GM23338 (cell line): ENCODE data around the gene ST6GALNAC4. TPM values are rescaled to one million over a fixed set of nuclear protein-coding genes. Genes with fewer than 3 reads are reported as not detected.

Experiments used
- ATAC-seq: fragments of 200-7000 bp; cut with Tn5 transposase; 3 replicates; pipeline ENCODE4 v1.9.1; 2020
- DNase-seq: peaks from one replicate; pipeline ENCODE4 v3.0.0-alpha.2; 2015; ENCODE audit warnings: low spot score
- H2AFZ ChIP-seq: fragments of 200-600 bp; sonication (generic); 2 replicates; pipeline ENCODE4 v1.8.0; 2016; ENCODE audit warnings: antibody characterized with exemption, mild to moderate bottlenecking, moderate library complexity
- H3F3A ChIP-seq: fragments of 200-600 bp; sonication (generic); replicated peaks from 2 replicates; pipeline ENCODE4 v1.8.0; 2017; ENCODE audit warnings: antibody characterized with exemption, mixed run types, low read depth
- H3K27ac ChIP-seq: fragments of 200-600 bp; sonication (generic); 2 replicates; pipeline ENCODE4 v1.6.1; 2016; ENCODE audit warnings: low read depth
- H3K27me3 ChIP-seq: fragments of 200-600 bp; sonication (generic); 2 replicates; pipeline ENCODE4 v1.8.0; 2016; ENCODE audit warnings: mild to moderate bottlenecking, mixed run types, moderate library complexity; ENCODE audit not compliant: insufficient read depth
- H3K36me3 ChIP-seq: fragments of 200-600 bp; sonication (generic); 2 replicates; pipeline ENCODE4 v1.8.0; 2016; ENCODE audit warnings: mild to moderate bottlenecking; ENCODE audit not compliant: insufficient read depth
- H3K4me1 ChIP-seq: fragments of 200-600 bp; sonication (generic); 2 replicates; pipeline ENCODE4 v1.8.0; 2016; ENCODE audit warnings: mild to moderate bottlenecking, moderate library complexity; ENCODE audit not compliant: insufficient read depth
- H3K4me2 ChIP-seq: fragments of 200-600 bp; sonication (generic); 2 replicates; pipeline ENCODE4 v1.7.1; 2017; ENCODE audit warnings: mixed run types
- H3K4me3 ChIP-seq: fragments of 200-600 bp; sonication (generic); 2 replicates; pipeline ENCODE4 v1.6.1; 2016; ENCODE audit warnings: mixed run types
- H3K79me2 ChIP-seq: fragments of 200-600 bp; sonication (generic); replicated peaks from 2 replicates; pipeline ENCODE4 v1.8.0; 2017; ENCODE audit warnings: mild to moderate bottlenecking; ENCODE audit not compliant: insufficient read depth
- H3K9me2 ChIP-seq: fragments of 200-600 bp; sonication (generic); 2 replicates; pipeline ENCODE4 v1.8.0; 2017; ENCODE audit not compliant: insufficient read depth
- H4K20me1 ChIP-seq: fragments of 200-600 bp; sonication (generic); replicated peaks from 2 replicates; pipeline ENCODE4 v1.8.0; 2017; ENCODE audit warnings: mild to moderate bottlenecking; ENCODE audit not compliant: insufficient read depth
- H3K27ac Mint-ChIP-seq: 2 replicates; pipeline ENCODE4 v1.8.0; 2020; ENCODE audit warnings: inconsistent platforms, mild to moderate bottlenecking, moderate library complexity, mixed read lengths
- H3K27me3 Mint-ChIP-seq: 3 replicates; pipeline ENCODE4 v1.8.0; 2022; ENCODE audit warnings: low read depth, mild to moderate bottlenecking, moderate library complexity, mixed read lengths, inconsistent platforms; ENCODE audit not compliant: insufficient read depth, poor library complexity
- H3K36me3 Mint-ChIP-seq: 3 replicates; pipeline ENCODE4 v1.8.0; 2021; ENCODE audit warnings: low read depth, mild to moderate bottlenecking, inconsistent platforms, moderate library complexity, mixed read lengths
- H3K4me1 Mint-ChIP-seq: 3 replicates; pipeline ENCODE4 v1.8.0; 2020; ENCODE audit warnings: mild to moderate bottlenecking, inconsistent platforms, mixed read lengths
- H3K4me3 Mint-ChIP-seq: 3 replicates; pipeline ENCODE4 v1.8.0; 2021; ENCODE audit warnings: moderate library complexity, mild to moderate bottlenecking, inconsistent platforms, mixed read lengths
- H3K9me3 Mint-ChIP-seq: 3 replicates; pipeline ENCODE4 v1.8.0; 2020; ENCODE audit warnings: moderate library complexity, mild to moderate bottlenecking, inconsistent platforms, mixed read lengths
- CREB1 ChIP-seq: fragments of 250-450 bp; sonication (Bioruptor Pico); IDR thresholded peaks from 2 replicates; pipeline ENCODE4 v1.5.0; 2020; ENCODE audit warnings: low read depth, mild to moderate bottlenecking, moderate library complexity
- EZH2 ChIP-seq: fragments of 200-600 bp; sonication (generic); IDR thresholded peaks from one replicate; pipeline ENCODE4 v1.8.0; 2017; ENCODE audit warnings: antibody characterized with exemption, mild to moderate bottlenecking, low read depth; ENCODE audit not compliant: unreplicated experiment
- EZH2phosphoT487 ChIP-seq: fragments of 200-600 bp; sonication (generic); IDR thresholded peaks from one replicate; pipeline ENCODE4 v1.8.1; 2018; ENCODE audit warnings: antibody characterized with exemption; ENCODE audit not compliant: unreplicated experiment
- JUNB ChIP-seq: IDR thresholded peaks from one replicate; pipeline ENCODE4 v1.6.1; 2016; ENCODE audit warnings: antibody characterized with exemption; ENCODE audit not compliant: unreplicated experiment
- NANOG ChIP-seq: IDR thresholded peaks from 2 replicates; pipeline ENCODE4 v1.6.1; 2016; ENCODE audit warnings: antibody characterized with exemption, borderline replicate concordance
- POLR2AphosphoS5 ChIP-seq: IDR thresholded peaks from 2 replicates; pipeline ENCODE4 v1.6.1; 2016; ENCODE audit warnings: antibody characterized with exemption, low read depth
- STAT1 ChIP-seq: IDR thresholded peaks from one replicate; pipeline ENCODE4 v1.6.1; 2016; ENCODE audit warnings: antibody characterized with exemption; ENCODE audit not compliant: unreplicated experiment
- ZNF114 ChIP-seq: fragments of 250-450 bp; sonication (Bioruptor Pico); IDR thresholded peaks from 2 replicates; pipeline ENCODE4 v1.5.0; 2020; ENCODE audit warnings: mild to moderate bottlenecking, moderate library complexity
- ZNF331 ChIP-seq: fragments of 250-450 bp; sonication (Bioruptor Pico); IDR thresholded peaks from 2 replicates; pipeline ENCODE4 v1.5.0; 2020; ENCODE audit warnings: low read depth, mild to moderate bottlenecking, moderate library complexity
- polyA plus RNA-seq: library from polyadenylated mRNA; unstranded; fragments of >200 nt; fragmentation: Nextera tagmentation; extraction: Ambion mirVana; gene quantifications from 2 replicates; pipeline ENCODE4 v1.2.1, GENCODE V29; 2016
- total RNA-seq: library from RNA; depleted of rRNA; stranded (reverse); fragments of >200 nt; shearing (Covaris generic); gene quantifications from 2 replicates; pipeline ENCODE4 v1.2.3, GENCODE V29; 2014
- TF ChIP-seq, protein P1 (sequence below): IDR thresholded peaks from 2 replicates; pipeline ENCODE4 v1.6.1; 2016; ENCODE audit warnings: antibody characterized with exemption
- TF ChIP-seq, protein P2 (sequence below): fragments of 250-450 bp; sonication (Bioruptor Pico); IDR thresholded peaks from 2 replicates; pipeline ENCODE4 v1.5.0; 2020; ENCODE audit warnings: mild to moderate bottlenecking, moderate library complexity
- TF ChIP-seq, protein P3 (sequence below): IDR thresholded peaks from one replicate; pipeline ENCODE4 v1.6.1; 2018; ENCODE audit warnings: antibody characterized with exemption; ENCODE audit not compliant: unreplicated experiment
- TF ChIP-seq, protein P4 (sequence below), 2 experiments: fragments of 200-600 bp in 1 of 2; sonication (generic) in 1 of 2; conservative IDR thresholded peaks; 2 replicates each; pipeline versions ENCODE4 v1.5.1 to v1.6.1; 2016 to 2017; ENCODE audit warnings: antibody characterized with exemption in 2 of 2, low read depth in 2 of 2, mild to moderate bottlenecking in 2 of 2, moderate library complexity in 1 of 2

The ST6GALNAC4 gene
- total and polyA plus RNA-seq, 2 experiments from 2014 or later, result 8.1 to 35.3 TPM

DNA sequence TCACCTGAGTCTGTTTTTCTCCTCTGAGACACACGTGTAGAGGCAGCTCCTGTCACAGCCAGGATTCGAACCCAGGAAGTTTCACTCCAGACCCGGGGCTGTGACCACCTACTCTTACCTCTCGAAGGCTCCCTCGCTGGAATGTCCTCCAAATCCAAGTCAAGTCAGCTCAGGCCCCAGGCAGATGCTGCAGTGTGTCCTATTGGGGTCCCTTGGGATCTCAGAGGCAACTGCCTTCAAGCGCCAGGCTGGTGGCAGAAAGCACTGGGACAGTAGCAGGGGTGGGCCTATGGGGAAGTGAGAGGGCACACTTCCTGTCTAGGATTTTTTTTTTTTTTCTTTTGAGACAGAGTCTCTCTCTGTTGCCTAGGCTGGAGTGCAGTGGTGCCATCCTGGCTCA, 762 bp upstream of the ST6GALNAC4 start:
- ATAC-seq, result no peak
- Mint-ChIP-seq H3K36me3 (0 out of 3 replicates have a peak, but pooled peaks cover 5% of the 10 kb centered on the region), H3K4me3 (no peak overlapping the region), H3K9me3 (no peaks in the 10 kb centered on the region), H3K4me1 (peaks cover 19% of the 10 kb centered on the region), H3K27ac (no peak overlapping the region), H3K27me3 (peaks cover 18% of the 10 kb centered on the region)
- Histone ChIP-seq H4K20me1 (peaks cover 13% of the 10 kb centered on the region), H2AFZ (no peak overlapping the region), H3F3A (peaks cover 15% of the 10 kb centered on the region; the same call in 1 of the 2 replicates), H3K4me3 (no peak overlapping the region), H3K4me1 (peaks cover 8% of the 10 kb centered on the region; the same call in 1 of the 2 replicates), H3K4me2 (no peak overlapping the region; the same call in 1 of the 2 replicates), H3K79me2 (no peaks in the 10 kb centered on the region), H3K27ac (no peak overlapping the region), H3K9me2 (no peaks in the 10 kb centered on the region), H3K36me3 (no peaks in the 10 kb centered on the region), H3K27me3 (0 out of 2 replicates have a peak, but pooled peaks cover 7% of the 10 kb centered on the region)
- DNase-seq, result no peak
- TF ChIP-seq, protein P1, sequence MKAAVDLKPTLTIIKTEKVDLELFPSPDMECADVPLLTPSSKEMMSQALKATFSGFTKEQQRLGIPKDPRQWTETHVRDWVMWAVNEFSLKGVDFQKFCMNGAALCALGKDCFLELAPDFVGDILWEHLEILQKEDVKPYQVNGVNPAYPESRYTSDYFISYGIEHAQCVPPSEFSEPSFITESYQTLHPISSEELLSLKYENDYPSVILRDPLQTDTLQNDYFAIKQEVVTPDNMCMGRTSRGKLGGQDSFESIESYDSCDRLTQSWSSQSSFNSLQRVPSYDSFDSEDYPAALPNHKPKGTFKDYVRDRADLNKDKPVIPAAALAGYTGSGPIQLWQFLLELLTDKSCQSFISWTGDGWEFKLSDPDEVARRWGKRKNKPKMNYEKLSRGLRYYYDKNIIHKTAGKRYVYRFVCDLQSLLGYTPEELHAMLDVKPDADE, result no peak
- no peak for TF ChIP-seq CREB1 (CRISPR knock-in tag)
- no peak for TF ChIP-seq EZH2
- no peak for TF ChIP-seq ZNF331
- TF ChIP-seq, protein P2, sequence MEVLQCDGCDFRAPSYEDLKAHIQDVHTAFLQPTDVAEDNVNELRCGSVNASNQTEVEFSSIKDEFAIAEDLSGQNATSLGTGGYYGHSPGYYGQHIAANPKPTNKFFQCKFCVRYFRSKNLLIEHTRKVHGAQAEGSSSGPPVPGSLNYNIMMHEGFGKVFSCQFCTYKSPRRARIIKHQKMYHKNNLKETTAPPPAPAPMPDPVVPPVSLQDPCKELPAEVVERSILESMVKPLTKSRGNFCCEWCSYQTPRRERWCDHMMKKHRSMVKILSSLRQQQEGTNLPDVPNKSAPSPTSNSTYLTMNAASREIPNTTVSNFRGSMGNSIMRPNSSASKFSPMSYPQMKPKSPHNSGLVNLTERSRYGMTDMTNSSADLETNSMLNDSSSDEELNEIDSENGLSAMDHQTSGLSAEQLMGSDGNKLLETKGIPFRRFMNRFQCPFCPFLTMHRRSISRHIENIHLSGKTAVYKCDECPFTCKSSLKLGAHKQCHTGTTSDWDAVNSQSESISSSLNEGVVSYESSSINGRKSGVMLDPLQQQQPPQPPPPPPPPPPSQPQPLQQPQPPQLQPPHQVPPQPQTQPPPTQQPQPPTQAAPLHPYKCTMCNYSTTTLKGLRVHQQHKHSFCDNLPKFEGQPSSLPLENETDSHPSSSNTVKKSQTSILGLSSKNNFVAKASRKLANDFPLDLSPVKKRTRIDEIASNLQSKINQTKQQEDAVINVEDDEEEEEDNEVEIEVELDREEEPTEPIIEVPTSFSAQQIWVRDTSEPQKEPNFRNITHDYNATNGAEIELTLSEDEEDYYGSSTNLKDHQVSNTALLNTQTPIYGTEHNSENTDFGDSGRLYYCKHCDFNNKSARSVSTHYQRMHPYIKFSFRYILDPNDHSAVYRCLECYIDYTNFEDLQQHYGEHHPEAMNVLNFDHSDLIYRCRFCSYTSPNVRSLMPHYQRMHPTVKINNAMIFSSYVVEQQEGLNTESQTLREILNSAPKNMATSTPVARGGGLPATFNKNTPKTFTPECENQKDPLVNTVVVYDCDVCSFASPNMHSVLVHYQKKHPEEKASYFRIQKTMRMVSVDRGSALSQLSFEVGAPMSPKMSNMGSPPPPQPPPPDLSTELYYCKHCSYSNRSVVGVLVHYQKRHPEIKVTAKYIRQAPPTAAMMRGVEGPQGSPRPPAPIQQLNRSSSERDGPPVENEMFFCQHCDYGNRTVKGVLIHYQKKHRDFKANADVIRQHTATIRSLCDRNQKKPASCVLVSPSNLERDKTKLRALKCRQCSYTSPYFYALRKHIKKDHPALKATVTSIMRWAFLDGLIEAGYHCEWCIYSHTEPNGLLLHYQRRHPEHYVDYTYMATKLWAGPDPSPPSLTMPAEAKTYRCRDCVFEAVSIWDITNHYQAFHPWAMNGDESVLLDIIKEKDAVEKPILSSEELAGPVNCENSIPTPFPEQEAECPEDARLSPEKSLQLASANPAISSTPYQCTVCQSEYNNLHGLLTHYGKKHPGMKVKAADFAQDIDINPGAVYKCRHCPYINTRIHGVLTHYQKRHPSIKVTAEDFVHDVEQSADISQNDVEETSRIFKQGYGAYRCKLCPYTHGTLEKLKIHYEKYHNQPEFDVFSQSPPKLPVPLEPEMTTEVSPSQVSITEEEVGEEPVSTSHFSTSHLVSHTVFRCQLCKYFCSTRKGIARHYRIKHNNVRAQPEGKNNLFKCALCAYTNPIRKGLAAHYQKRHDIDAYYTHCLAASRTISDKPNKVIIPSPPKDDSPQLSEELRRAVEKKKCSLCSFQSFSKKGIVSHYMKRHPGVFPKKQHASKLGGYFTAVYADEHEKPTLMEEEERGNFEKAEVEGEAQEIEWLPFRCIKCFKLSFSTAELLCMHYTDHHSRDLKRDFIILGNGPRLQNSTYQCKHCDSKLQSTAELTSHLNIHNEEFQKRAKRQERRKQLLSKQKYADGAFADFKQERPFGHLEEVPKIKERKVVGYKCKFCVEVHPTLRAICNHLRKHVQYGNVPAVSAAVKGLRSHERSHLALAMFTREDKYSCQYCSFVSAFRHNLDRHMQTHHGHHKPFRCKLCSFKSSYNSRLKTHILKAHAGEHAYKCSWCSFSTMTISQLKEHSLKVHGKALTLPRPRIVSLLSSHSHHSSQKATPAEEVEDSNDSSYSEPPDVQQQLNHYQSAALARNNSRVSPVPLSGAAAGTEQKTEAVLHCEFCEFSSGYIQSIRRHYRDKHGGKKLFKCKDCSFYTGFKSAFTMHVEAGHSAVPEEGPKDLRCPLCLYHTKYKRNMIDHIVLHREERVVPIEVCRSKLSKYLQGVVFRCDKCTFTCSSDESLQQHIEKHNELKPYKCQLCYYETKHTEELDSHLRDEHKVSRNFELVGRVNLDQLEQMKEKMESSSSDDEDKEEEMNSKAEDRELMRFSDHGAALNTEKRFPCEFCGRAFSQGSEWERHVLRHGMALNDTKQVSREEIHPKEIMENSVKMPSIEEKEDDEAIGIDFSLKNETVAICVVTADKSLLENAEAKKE, result no peak
- no peak for TF ChIP-seq POLR2AphosphoS5
- no peak for TF ChIP-seq STAT1
- no peak for TF ChIP-seq NANOG
- TF ChIP-seq, protein P3, sequence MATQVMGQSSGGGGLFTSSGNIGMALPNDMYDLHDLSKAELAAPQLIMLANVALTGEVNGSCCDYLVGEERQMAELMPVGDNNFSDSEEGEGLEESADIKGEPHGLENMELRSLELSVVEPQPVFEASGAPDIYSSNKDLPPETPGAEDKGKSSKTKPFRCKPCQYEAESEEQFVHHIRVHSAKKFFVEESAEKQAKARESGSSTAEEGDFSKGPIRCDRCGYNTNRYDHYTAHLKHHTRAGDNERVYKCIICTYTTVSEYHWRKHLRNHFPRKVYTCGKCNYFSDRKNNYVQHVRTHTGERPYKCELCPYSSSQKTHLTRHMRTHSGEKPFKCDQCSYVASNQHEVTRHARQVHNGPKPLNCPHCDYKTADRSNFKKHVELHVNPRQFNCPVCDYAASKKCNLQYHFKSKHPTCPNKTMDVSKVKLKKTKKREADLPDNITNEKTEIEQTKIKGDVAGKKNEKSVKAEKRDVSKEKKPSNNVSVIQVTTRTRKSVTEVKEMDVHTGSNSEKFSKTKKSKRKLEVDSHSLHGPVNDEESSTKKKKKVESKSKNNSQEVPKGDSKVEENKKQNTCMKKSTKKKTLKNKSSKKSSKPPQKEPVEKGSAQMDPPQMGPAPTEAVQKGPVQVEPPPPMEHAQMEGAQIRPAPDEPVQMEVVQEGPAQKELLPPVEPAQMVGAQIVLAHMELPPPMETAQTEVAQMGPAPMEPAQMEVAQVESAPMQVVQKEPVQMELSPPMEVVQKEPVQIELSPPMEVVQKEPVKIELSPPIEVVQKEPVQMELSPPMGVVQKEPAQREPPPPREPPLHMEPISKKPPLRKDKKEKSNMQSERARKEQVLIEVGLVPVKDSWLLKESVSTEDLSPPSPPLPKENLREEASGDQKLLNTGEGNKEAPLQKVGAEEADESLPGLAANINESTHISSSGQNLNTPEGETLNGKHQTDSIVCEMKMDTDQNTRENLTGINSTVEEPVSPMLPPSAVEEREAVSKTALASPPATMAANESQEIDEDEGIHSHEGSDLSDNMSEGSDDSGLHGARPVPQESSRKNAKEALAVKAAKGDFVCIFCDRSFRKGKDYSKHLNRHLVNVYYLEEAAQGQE, result no peak
- no peak for TF ChIP-seq EZH2phosphoT487
- TF ChIP-seq JUNB, result no peak
- TF ChIP-seq, protein P4, sequence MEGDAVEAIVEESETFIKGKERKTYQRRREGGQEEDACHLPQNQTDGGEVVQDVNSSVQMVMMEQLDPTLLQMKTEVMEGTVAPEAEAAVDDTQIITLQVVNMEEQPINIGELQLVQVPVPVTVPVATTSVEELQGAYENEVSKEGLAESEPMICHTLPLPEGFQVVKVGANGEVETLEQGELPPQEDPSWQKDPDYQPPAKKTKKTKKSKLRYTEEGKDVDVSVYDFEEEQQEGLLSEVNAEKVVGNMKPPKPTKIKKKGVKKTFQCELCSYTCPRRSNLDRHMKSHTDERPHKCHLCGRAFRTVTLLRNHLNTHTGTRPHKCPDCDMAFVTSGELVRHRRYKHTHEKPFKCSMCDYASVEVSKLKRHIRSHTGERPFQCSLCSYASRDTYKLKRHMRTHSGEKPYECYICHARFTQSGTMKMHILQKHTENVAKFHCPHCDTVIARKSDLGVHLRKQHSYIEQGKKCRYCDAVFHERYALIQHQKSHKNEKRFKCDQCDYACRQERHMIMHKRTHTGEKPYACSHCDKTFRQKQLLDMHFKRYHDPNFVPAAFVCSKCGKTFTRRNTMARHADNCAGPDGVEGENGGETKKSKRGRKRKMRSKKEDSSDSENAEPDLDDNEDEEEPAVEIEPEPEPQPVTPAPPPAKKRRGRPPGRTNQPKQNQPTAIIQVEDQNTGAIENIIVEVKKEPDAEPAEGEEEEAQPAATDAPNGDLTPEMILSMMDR (conservative IDR thresholded peaks at IDR 0.05; ENCODE audit: low read depth in 2 of 2), result no peak
- TF ChIP-seq ZNF114 (CRISPR knock-in tag), result no peak
